ENCODE measurements around the gene C4orf17. TPM values are rescaled to one million over a fixed set of nuclear protein-coding genes. Genes with fewer than 3 reads are reported as not detected.

C4orf17 gene
- total RNA-seq, 1 experiment from 2014 or later, result not detected

GRCh38 chr4:99563310-99564186 lies 52.7 kb downstream of the C4orf17 start, which contains the start of gene TRMT10A (continued):
- TF ChIP-seq, protein P1, sequence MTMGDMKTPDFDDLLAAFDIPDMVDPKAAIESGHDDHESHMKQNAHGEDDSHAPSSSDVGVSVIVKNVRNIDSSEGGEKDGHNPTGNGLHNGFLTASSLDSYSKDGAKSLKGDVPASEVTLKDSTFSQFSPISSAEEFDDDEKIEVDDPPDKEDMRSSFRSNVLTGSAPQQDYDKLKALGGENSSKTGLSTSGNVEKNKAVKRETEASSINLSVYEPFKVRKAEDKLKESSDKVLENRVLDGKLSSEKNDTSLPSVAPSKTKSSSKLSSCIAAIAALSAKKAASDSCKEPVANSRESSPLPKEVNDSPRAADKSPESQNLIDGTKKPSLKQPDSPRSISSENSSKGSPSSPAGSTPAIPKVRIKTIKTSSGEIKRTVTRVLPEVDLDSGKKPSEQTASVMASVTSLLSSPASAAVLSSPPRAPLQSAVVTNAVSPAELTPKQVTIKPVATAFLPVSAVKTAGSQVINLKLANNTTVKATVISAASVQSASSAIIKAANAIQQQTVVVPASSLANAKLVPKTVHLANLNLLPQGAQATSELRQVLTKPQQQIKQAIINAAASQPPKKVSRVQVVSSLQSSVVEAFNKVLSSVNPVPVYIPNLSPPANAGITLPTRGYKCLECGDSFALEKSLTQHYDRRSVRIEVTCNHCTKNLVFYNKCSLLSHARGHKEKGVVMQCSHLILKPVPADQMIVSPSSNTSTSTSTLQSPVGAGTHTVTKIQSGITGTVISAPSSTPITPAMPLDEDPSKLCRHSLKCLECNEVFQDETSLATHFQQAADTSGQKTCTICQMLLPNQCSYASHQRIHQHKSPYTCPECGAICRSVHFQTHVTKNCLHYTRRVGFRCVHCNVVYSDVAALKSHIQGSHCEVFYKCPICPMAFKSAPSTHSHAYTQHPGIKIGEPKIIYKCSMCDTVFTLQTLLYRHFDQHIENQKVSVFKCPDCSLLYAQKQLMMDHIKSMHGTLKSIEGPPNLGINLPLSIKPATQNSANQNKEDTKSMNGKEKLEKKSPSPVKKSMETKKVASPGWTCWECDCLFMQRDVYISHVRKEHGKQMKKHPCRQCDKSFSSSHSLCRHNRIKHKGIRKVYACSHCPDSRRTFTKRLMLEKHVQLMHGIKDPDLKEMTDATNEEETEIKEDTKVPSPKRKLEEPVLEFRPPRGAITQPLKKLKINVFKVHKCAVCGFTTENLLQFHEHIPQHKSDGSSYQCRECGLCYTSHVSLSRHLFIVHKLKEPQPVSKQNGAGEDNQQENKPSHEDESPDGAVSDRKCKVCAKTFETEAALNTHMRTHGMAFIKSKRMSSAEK (CRISPR knock-in tag; IDR thresholded peaks at IDR 0.05; ENCODE audit: borderline replicate concordance), result no peak
- TF ChIP-seq IRF1 (CRISPR knock-in tag; IDR thresholded peaks at IDR 0.05) (no peak), TEAD1 (CRISPR knock-in tag; IDR thresholded peaks at IDR 0.05) (no peak), CBFB (CRISPR knock-in tag; IDR thresholded peaks at IDR 0.05; ENCODE audit: low read depth) (no peak), STAT6 (CRISPR knock-in tag; conservative IDR thresholded peaks at IDR 0.05; ENCODE audit: low read depth) (no peak), ZNF396 (CRISPR knock-in tag; IDR thresholded peaks at IDR 0.05; ENCODE audit: borderline replicate concordance) (no peak), NFYB (CRISPR knock-in tag; conservative IDR thresholded peaks at IDR 0.05; ENCODE audit: low read depth) (0 out of 2 replicates have a peak, but pooled peaks have one; percentile 33), ETV6 (CRISPR knock-in tag; IDR thresholded peaks at IDR 0.05) (no peak), ZNF512 (CRISPR knock-in tag; IDR thresholded peaks at IDR 0.05; ENCODE audit: borderline replicate concordance) (no peak), SMAD3 (CRISPR knock-in tag; IDR thresholded peaks at IDR 0.05; ENCODE audit: borderline replicate concordance) (no peak), ZNF138 (CRISPR knock-in tag; conservative IDR thresholded peaks at IDR 0.05) (no peak), ESRRA (CRISPR knock-in tag; IDR thresholded peaks at IDR 0.05; ENCODE audit: borderline replicate concordance) (no peak), ZNF671 (CRISPR knock-in tag; IDR thresholded peaks at IDR 0.05) (no peak), TEAD4 (CRISPR knock-in tag; IDR thresholded peaks at IDR 0.05) (peak; percentile 25; the same call in 1 of the 2 replicates), FOXK1 (CRISPR knock-in tag; IDR thresholded peaks at IDR 0.05) (peak; percentile 66; the same call in 1 of the 2 replicates), USF2 (CRISPR knock-in tag; IDR thresholded peaks at IDR 0.05) (no peak), ZNF423 (CRISPR knock-in tag; IDR thresholded peaks at IDR 0.05) (no peak), NR2C2 (CRISPR knock-in tag; IDR thresholded peaks at IDR 0.05) (no peak), ZNF219 (CRISPR knock-in tag; IDR thresholded peaks at IDR 0.05; ENCODE audit: borderline replicate concordance) (no peak), CREM (CRISPR knock-in tag; IDR thresholded peaks at IDR 0.05) (peak; percentile 98), MYBL2 (CRISPR knock-in tag; IDR thresholded peaks at IDR 0.05) (no peak), ELF4 (CRISPR knock-in tag; IDR thresholded peaks at IDR 0.05; ENCODE audit: low read depth) (no peak)
- TF ChIP-seq, protein P2, sequence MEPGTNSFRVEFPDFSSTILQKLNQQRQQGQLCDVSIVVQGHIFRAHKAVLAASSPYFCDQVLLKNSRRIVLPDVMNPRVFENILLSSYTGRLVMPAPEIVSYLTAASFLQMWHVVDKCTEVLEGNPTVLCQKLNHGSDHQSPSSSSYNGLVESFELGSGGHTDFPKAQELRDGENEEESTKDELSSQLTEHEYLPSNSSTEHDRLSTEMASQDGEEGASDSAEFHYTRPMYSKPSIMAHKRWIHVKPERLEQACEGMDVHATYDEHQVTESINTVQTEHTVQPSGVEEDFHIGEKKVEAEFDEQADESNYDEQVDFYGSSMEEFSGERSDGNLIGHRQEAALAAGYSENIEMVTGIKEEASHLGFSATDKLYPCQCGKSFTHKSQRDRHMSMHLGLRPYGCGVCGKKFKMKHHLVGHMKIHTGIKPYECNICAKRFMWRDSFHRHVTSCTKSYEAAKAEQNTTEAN (CRISPR knock-in tag; IDR thresholded peaks at IDR 0.05), result no peak
- TF ChIP-seq, protein P3, sequence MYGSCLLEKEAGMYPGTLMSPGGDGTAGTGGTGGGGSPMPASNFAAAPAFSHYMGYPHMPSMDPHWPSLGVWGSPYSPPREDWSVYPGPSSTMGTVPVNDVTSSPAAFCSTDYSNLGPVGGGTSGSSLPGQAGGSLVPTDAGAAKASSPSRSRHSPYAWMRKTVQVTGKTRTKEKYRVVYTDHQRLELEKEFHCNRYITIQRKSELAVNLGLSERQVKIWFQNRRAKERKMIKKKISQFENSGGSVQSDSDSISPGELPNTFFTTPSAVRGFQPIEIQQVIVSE (CRISPR knock-in tag; IDR thresholded peaks at IDR 0.05; ENCODE audit: borderline replicate concordance), result no peak
- TF ChIP-seq, protein P4, sequence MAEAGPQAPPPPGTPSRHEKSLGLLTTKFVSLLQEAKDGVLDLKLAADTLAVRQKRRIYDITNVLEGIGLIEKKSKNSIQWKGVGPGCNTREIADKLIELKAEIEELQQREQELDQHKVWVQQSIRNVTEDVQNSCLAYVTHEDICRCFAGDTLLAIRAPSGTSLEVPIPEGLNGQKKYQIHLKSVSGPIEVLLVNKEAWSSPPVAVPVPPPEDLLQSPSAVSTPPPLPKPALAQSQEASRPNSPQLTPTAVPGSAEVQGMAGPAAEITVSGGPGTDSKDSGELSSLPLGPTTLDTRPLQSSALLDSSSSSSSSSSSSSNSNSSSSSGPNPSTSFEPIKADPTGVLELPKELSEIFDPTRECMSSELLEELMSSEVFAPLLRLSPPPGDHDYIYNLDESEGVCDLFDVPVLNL (CRISPR knock-in tag; IDR thresholded peaks at IDR 0.05; ENCODE audit: borderline replicate concordance, low read depth), result no peak
